HepG2 (cell line): ENCODE results near the gene RARA. TPM values are rescaled to one million over a fixed set of nuclear protein-coding genes. Genes with fewer than 3 reads are reported as not detected.

Experiments
- ETS1 ChIP-seq: sonication (generic); formaldehyde crosslinking; IDR thresholded peaks from 2 replicates; pipeline ENCODE4 v1.4.0; 2020; ENCODE audit warnings: missing genetic modification reagents
- HNRNPK ChIP-seq: fragments of 200-400 bp; formaldehyde crosslinking; IDR thresholded peaks from 2 replicates; pipeline ENCODE4 v1.6.1; 2018; ENCODE audit warnings: low read length, low read depth, moderate library complexity, mild to moderate bottlenecking; ENCODE audit not compliant: poor library complexity, severe bottlenecking
- NCOR1 ChIP-seq: fragments of 200-600 bp; sonication (generic); IDR thresholded peaks from 2 replicates; pipeline ENCODE4 v1.7.0; 2017; ENCODE audit warnings: antibody characterized with exemption, low read length, borderline replicate concordance
- polyA plus RNA-seq, 8 experiments: library from polyadenylated mRNA; depleted of rRNA in 3 of 8; stranded (reverse) in 7 of 8; unstranded in 1 of 8; fragments of >200 nt; fragmentation: Illumina TruSeq in 4 of 8; extraction: Trizol in 4 of 8; gene quantifications; 2 replicates each; pipeline versions ENCODE4 v1.2.1 to v1.2.3, GENCODE V29; 2011 to 2016; ENCODE audit warnings: low read depth in 4 of 8, missing spikeins in 1 of 8, mixed read lengths in 1 of 8; ENCODE audit not compliant: insufficient read depth in 1 of 8
- total RNA-seq, 5 experiments: library from RNA; depleted of rRNA; stranded (reverse); fragments of >200 nt; fragmentation: Illumina TruSeq; extraction: Trizol; gene quantifications; 2 replicates each; pipeline ENCODE4 v1.2.3, GENCODE V29; 2016; ENCODE audit warnings: low read depth in 1 of 5
- TF ChIP-seq, protein P1 (sequence below): sonication (generic); formaldehyde crosslinking; IDR thresholded peaks from 2 replicates; pipeline ENCODE4 v1.4.0; 2020; ENCODE audit warnings: mild to moderate bottlenecking, missing genetic modification reagents
- TF ChIP-seq, protein P2 (sequence below): sonication (generic); formaldehyde crosslinking; IDR thresholded peaks from 2 replicates; pipeline ENCODE4 v1.9.0; 2021; ENCODE audit warnings: mild to moderate bottlenecking, missing genetic modification reagents

The RARA gene
- total and polyA plus RNA-seq, 2 of the 13 experiments (the other 11 are each of a cell fraction or from before 2014, with no cell fraction given) = 6.4 to 8.6 TPM

- TF ChIP-seq, protein P1, sequence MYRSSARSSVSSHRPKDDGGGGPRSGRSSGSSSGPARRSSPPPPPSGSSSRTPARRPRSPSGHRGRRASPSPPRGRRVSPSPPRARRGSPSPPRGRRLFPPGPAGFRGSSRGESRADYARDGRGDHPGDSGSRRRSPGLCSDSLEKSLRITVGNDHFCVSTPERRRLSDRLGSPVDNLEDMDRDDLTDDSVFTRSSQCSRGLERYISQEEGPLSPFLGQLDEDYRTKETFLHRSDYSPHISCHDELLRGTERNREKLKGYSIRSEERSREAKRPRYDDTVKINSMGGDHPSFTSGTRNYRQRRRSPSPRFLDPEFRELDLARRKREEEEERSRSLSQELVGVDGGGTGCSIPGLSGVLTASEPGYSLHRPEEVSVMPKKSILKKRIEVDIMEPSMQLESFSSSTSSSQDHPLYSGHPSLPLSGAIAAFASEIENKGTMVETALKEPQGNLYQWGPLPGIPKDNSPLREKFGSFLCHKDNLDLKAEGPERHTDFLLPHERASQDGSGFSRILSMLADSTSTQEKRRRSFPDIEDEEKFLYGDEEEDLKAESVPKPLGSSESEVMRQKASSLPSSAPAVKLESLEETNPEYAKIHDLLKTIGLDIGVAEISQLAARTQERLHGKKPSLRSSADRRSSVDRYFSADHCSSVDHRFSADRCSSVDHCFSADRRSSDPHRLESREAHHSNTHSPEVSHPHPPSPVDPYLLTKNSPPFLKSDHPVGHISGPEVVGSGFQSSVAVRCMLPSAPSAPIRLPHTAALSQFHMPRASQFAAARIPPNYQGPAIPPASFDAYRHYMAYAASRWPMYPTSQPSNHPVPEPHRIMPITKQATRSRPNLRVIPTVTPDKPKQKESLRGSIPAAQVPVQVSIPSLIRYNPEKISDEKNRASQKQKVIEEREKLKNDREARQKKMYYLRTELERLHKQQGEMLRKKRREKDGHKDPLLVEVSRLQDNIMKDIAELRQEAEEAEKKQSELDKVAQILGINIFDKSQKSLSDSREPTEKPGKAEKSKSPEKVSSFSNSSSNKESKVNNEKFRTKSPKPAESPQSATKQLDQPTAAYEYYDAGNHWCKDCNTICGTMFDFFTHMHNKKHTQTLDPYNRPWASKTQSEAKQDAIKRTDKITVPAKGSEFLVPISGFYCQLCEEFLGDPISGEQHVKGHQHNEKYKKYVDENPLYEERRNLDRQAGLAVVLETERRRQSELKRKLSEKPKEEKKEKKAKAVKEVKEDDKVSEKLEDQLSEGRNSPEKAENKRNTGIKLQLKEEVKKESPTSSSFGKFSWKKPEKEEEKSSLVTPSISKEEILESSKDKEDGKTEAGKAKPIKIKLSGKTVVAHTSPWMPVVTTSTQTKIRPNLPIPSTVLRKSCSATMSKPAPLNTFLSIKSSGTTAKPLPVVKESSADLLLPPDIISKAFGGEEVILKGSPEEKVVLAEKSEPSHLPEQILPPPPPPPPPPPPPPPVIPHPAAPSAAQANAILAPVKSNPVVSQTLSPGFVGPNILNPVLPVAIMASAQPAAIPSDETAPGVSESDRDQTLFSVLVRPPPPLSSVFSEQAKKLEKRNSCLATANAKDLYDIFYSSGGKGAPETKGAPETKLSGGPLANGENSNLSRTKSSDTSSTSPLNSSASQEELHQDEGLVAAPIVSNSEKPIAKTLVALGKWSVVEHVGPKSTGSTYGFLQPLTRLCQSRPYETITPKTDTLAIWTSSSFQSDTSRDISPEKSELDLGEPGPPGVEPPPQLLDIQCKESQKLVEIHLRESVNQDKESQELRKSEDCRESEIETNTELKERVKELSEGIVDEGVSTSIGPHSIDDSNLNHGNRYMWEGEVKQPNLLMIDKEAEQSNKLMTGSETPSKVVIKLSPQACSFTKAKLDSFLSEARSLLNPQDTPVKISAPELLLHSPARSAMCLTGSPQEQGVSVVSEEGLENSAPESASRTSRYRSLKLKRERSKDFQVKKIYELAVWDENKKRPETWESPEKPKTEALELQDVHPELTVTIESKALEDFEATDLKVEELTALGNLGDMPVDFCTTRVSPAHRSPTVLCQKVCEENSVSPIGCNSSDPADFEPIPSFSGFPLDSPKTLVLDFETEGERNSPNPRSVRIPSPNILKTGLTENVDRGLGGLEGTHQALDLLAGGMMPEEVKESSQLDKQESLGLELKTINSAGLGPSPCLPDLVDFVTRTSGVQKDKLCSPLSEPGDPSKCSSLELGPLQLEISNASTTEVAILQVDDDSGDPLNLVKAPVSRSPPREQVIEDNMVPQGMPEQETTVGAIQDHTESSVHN (CRISPR knock-in tag) = no peak
- TF ChIP-seq ETS1 (no peak), NCOR1 (no peak; the same call in 1 of the 2 replicates), HNRNPK (no peak)
- TF ChIP-seq, protein P2, sequence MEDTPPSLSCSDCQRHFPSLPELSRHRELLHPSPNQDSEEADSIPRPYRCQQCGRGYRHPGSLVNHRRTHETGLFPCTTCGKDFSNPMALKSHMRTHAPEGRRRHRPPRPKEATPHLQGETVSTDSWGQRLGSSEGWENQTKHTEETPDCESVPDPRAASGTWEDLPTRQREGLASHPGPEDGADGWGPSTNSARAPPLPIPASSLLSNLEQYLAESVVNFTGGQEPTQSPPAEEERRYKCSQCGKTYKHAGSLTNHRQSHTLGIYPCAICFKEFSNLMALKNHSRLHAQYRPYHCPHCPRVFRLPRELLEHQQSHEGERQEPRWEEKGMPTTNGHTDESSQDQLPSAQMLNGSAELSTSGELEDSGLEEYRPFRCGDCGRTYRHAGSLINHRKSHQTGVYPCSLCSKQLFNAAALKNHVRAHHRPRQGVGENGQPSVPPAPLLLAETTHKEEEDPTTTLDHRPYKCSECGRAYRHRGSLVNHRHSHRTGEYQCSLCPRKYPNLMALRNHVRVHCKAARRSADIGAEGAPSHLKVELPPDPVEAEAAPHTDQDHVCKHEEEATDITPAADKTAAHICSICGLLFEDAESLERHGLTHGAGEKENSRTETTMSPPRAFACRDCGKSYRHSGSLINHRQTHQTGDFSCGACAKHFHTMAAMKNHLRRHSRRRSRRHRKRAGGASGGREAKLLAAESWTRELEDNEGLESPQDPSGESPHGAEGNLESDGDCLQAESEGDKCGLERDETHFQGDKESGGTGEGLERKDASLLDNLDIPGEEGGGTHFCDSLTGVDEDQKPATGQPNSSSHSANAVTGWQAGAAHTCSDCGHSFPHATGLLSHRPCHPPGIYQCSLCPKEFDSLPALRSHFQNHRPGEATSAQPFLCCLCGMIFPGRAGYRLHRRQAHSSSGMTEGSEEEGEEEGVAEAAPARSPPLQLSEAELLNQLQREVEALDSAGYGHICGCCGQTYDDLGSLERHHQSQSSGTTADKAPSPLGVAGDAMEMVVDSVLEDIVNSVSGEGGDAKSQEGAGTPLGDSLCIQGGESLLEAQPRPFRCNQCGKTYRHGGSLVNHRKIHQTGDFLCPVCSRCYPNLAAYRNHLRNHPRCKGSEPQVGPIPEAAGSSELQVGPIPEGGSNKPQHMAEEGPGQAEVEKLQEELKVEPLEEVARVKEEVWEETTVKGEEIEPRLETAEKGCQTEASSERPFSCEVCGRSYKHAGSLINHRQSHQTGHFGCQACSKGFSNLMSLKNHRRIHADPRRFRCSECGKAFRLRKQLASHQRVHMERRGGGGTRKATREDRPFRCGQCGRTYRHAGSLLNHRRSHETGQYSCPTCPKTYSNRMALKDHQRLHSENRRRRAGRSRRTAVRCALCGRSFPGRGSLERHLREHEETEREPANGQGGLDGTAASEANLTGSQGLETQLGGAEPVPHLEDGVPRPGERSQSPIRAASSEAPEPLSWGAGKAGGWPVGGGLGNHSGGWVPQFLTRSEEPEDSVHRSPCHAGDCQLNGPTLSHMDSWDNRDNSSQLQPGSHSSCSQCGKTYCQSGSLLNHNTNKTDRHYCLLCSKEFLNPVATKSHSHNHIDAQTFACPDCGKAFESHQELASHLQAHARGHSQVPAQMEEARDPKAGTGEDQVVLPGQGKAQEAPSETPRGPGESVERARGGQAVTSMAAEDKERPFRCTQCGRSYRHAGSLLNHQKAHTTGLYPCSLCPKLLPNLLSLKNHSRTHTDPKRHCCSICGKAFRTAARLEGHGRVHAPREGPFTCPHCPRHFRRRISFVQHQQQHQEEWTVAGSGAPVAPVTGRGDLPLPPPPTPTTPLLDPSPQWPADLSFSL (CRISPR knock-in tag) = no peak; the same call in 1 of the 2 replicates
These were observed 43.9 kb downstream of the RARA start (continued) for GRCh38 chr17:40352779-40353394.
